Measurements from ENCODE around the gene TBC1D16.

Gene TBC1D16

GRCh38 chr17:80043963-80044362, 8.3 kb upstream of the TBC1D16 start:
- TF ChIP-seq CTCF (conservative IDR thresholded peaks at IDR 0.05; ENCODE audit: low read depth, low read length), result no peak
- H4K20me1 ChIP-seq (ENCODE audit: insufficient read depth), result no peaks in the 10 kb centered on the region
- H2AFZ ChIP-seq (ENCODE audit: low read depth), result no peak overlapping the region
- H3K27ac ChIP-seq, result no peak overlapping the region
- no peak overlapping the region for H3K9ac ChIP-seq
- H3K4me3 ChIP-seq (IDR thresholded peaks at IDR 0.05; ENCODE audit: insufficient read depth, low read depth, low read length), result no peak overlapping the region
- H3K36me3 ChIP-seq (ENCODE audit: insufficient read depth), result no peaks in the 10 kb centered on the region
- H3K79me2 ChIP-seq (ENCODE audit: insufficient read depth, low read depth), result no peaks in the 10 kb centered on the region
- no peaks in the 10 kb centered on the region for H3K27me3 ChIP-seq (ENCODE audit: insufficient read depth, low read depth)
- H3K4me1 ChIP-seq (ENCODE audit: low read depth, poor library complexity, severe bottlenecking), result no peaks in the 10 kb centered on the region
- H3K4me2 ChIP-seq, result no peak overlapping the region

DNA sequence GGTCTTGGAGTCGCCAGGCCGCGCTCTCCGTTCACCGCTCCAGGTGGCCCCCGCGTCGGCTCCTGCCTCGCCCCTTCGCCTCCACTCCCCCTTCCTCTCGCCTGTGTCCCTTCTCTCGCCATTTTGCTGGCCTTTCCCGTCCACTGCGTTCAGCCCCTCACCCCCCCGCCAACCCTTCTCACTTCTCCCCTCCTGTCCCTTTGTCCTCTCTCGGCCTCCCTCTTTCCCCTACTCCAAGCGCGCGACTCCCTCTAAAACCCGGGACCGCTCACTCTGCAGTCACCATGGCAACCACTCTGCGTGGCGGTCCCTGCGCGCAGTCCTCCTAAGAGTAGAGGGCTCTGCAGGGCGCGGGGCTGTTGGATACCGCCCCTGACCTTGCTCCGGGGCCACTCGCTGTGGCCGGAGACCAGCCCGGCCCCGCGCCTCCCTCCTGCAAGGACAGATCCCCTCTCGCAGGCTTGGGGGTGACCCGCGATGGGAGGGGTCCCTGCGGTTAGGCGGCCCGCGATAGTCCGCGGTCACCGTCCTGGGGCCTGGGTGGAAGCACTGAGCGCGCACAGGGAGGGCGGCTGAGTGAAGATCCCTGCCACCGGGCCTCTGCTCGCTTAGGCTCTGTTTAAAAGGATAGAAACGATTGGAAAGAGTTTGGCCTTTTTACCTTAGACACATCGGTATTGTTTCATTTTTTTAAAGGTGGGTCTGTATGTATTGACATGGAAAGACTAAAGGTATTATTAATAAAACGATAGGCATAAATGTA, 1.2 kb upstream of the TBC1D16 start:
- H4K20me1 ChIP-seq (ENCODE audit: insufficient read depth), result no peaks in the 10 kb centered on the region
- peak overlapping the region; percentile 54; the same call in 1 of the 2 replicates for H3K27ac ChIP-seq
- no peaks in the 10 kb centered on the region for H3K79me2 ChIP-seq (ENCODE audit: insufficient read depth, low read depth)
- peaks cover 8% of the 10 kb centered on the region; the same call in 1 of the 2 replicates for H3K27me3 ChIP-seq (ENCODE audit: insufficient read depth, low read depth)
- H3K9ac ChIP-seq, result peak overlapping the region; percentile 75
- H3K4me1 ChIP-seq (ENCODE audit: low read depth, poor library complexity, severe bottlenecking), result peaks cover 9% of the 10 kb centered on the region
- H3K36me3 ChIP-seq (ENCODE audit: insufficient read depth), result no peaks in the 10 kb centered on the region
- peak overlapping the region; percentile 100 for H3K4me2 ChIP-seq
- no peak for TF ChIP-seq CTCF (conservative IDR thresholded peaks at IDR 0.05; ENCODE audit: low read depth, low read length)
- H2AFZ ChIP-seq (ENCODE audit: low read depth), result peak overlapping the region; percentile 97
- no peak overlapping the region for H3K4me3 ChIP-seq (IDR thresholded peaks at IDR 0.05; ENCODE audit: insufficient read depth, low read depth, low read length)

DNA sequence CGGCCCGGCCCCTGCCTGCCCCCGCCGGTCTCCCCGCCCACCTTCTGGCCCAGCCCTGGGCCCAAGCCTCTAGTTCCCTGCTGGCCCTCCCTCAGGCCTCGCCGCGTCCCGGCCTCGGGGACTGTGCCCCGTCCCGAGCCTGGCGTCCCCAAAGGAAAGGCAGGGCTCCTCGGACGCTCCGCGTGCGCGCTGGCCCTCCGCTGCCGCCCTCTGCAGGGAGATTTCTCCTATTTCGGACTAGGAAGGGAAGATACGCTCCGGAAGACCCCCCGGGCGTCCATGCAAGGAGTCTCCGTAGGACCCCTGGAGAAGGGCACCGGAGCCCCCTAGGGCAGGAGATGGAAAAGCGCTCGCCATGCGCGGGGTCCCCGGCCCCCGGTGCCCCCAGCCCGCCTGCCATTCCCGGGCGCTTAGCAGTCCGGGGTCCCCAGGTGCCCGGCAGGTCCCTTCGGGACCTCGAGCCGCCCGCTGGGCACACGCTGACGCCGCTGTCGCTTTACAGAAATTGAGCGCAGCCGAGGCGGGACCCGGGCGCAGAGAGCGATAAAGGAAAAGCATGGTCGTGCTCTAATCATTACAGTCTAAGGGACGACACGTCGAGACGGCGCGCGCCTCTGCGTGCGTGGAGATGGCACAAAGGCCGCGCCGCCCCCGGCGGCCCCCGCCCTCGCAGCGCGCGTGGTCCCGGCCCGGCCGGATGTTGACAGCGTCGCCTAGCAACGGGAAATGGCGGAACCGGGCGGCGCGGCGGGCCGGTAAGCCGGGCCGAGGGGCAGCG, 454 bp upstream of the TBC1D16 start, which contains the start of gene CCDC40:
TSS of gene CCDC40 (plus strand) at position 706 of the 778 bp plus-strand sequence. CDS start at position 727, 21 bp downstream.
- H3K79me2 ChIP-seq (ENCODE audit: insufficient read depth, low read depth), result no peaks in the 10 kb centered on the region
- peaks cover 17% of the 10 kb centered on the region for H3K4me1 ChIP-seq (ENCODE audit: low read depth, poor library complexity, severe bottlenecking)
- H3K4me3 ChIP-seq (IDR thresholded peaks at IDR 0.05; ENCODE audit: insufficient read depth, low read depth, low read length), result no peak within 1 kb of the TSS
- no peak for TF ChIP-seq CTCF (conservative IDR thresholded peaks at IDR 0.05; ENCODE audit: low read depth, low read length)
- no peaks in the 10 kb centered on the region for H4K20me1 ChIP-seq (ENCODE audit: insufficient read depth)
- peaks cover 8% of the 10 kb centered on the region; the same call in 1 of the 2 replicates for H3K27me3 ChIP-seq (ENCODE audit: insufficient read depth, low read depth)
- peak within 1 kb of the TSS; percentile 54 for H3K27ac ChIP-seq
- peak within 1 kb of the TSS; percentile 75 for H3K9ac ChIP-seq
- peak within 1 kb of the TSS; percentile 97 for H2AFZ ChIP-seq (ENCODE audit: low read depth)
- H3K4me2 ChIP-seq, result peak within 1 kb of the TSS; percentile 100
- H3K36me3 ChIP-seq (ENCODE audit: insufficient read depth), result no peaks in the 10 kb centered on the region

GRCh38 chr17:80034791-80035686, 633 bp downstream of the TBC1D16 start:
- no peaks in the 10 kb centered on the region for H3K79me2 ChIP-seq (ENCODE audit: insufficient read depth, low read depth)
- peaks cover 8% of the 10 kb centered on the region; the same call in 1 of the 2 replicates for H3K27me3 ChIP-seq (ENCODE audit: insufficient read depth, low read depth)
- peaks cover 27% of the 10 kb centered on the region for H3K4me1 ChIP-seq (ENCODE audit: low read depth, poor library complexity, severe bottlenecking)
- no peaks in the 10 kb centered on the region for H4K20me1 ChIP-seq (ENCODE audit: insufficient read depth)
- no peaks in the 10 kb centered on the region for H3K36me3 ChIP-seq (ENCODE audit: insufficient read depth)
- H3K4me2 ChIP-seq, result peak overlapping the region; percentile 83
- peak overlapping the region; percentile 28; the same call in 1 of the 2 replicates for H3K9ac ChIP-seq
- H3K27ac ChIP-seq, result no peak overlapping the region
- peak overlapping the region; percentile 67; the same call in 1 of the 2 replicates for H2AFZ ChIP-seq (ENCODE audit: low read depth)
- TF ChIP-seq CTCF (conservative IDR thresholded peaks at IDR 0.05; ENCODE audit: low read depth, low read length), result no peak
- H3K4me3 ChIP-seq (IDR thresholded peaks at IDR 0.05; ENCODE audit: insufficient read depth, low read depth, low read length), result no peak overlapping the region

All from KMS-11 (cell line).